Endothelial cell (in vitro differentiated cells): ENCODE results near the gene EXO1. TPM values are rescaled to one million over a fixed set of nuclear protein-coding genes. Genes with fewer than 3 reads are reported as not detected.
"Not testable (repeated sequence)": the region's sequence is repeated elsewhere in the genome, so short reads cannot be mapped to it uniquely, and the experiment has no call there.

Source experiments
- DNase-seq: peaks from one replicate; pipeline ENCODE4 v3.0.0; 2021; ENCODE audit warnings: low spot score
- H3K27ac Mint-ChIP-seq: one replicate; pipeline ENCODE4 v1.8.0; 2021; ENCODE audit warnings: mixed read lengths, inconsistent platforms; ENCODE audit not compliant: unreplicated experiment
- H3K27me3 Mint-ChIP-seq: one replicate; pipeline ENCODE4 v1.8.0; 2021; ENCODE audit warnings: mild to moderate bottlenecking, moderate library complexity, mixed read lengths, inconsistent platforms; ENCODE audit not compliant: unreplicated experiment
- H3K36me3 Mint-ChIP-seq: one replicate; pipeline ENCODE4 v1.8.0; 2021; ENCODE audit warnings: mild to moderate bottlenecking, low read depth, mixed read lengths, inconsistent platforms; ENCODE audit not compliant: unreplicated experiment
- H3K4me1 Mint-ChIP-seq: one replicate; pipeline ENCODE4 v1.8.0; 2021; ENCODE audit warnings: mild to moderate bottlenecking, mixed read lengths, inconsistent platforms; ENCODE audit not compliant: unreplicated experiment
- H3K4me3 Mint-ChIP-seq: one replicate; pipeline ENCODE4 v1.8.0; 2021; ENCODE audit warnings: mild to moderate bottlenecking, mixed read lengths, inconsistent platforms; ENCODE audit not compliant: unreplicated experiment
- H3K9me3 Mint-ChIP-seq: one replicate; pipeline ENCODE4 v1.8.0; 2021; ENCODE audit warnings: mixed read lengths, inconsistent platforms; ENCODE audit not compliant: unreplicated experiment
- total RNA-seq: library from RNA; stranded (reverse); fragmentation: NEBNext Ultra II Directional; extraction: Animal tissue kit (Norgen Biotek cat#: 25700); gene quantifications from one replicate; pipeline ENCODE4 v1.2.1, GENCODE V29; 2021; ENCODE audit not compliant: unreplicated experiment
- TF ChIP-seq, protein P1 (sequence below): fragments of 200-600 bp; sonication (generic); IDR thresholded peaks from one replicate; pipeline ENCODE4 v1.5.0; 2021; ENCODE audit warnings: antibody characterized with exemption; ENCODE audit not compliant: unreplicated experiment

Gene EXO1
- total RNA-seq, 1 donor from 2014 or later, result 6.5 TPM

DNA sequence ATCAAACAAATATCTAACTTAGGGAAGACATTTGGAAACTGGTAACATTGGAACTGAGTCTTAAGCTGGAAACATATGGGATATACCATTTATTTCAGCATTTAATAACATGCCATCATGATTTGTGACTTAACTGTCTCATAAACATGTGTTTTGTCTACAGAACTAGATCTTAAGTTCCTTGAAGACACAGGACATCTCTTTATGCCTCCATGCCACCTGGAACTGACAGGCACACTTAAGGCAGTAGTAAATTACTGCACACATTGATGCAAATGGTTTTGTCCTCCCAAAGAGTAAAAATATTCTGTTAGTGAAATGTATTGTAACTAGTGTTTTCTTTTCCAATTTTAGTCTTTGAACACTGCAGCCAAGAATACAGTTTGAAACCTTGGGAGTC, 1.6 kb upstream of the EXO1 start:
- TF ChIP-seq, protein P1, sequence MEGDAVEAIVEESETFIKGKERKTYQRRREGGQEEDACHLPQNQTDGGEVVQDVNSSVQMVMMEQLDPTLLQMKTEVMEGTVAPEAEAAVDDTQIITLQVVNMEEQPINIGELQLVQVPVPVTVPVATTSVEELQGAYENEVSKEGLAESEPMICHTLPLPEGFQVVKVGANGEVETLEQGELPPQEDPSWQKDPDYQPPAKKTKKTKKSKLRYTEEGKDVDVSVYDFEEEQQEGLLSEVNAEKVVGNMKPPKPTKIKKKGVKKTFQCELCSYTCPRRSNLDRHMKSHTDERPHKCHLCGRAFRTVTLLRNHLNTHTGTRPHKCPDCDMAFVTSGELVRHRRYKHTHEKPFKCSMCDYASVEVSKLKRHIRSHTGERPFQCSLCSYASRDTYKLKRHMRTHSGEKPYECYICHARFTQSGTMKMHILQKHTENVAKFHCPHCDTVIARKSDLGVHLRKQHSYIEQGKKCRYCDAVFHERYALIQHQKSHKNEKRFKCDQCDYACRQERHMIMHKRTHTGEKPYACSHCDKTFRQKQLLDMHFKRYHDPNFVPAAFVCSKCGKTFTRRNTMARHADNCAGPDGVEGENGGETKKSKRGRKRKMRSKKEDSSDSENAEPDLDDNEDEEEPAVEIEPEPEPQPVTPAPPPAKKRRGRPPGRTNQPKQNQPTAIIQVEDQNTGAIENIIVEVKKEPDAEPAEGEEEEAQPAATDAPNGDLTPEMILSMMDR, result no peak
- no peak overlapping the region for H3K27ac Mint-ChIP-seq

DNA sequence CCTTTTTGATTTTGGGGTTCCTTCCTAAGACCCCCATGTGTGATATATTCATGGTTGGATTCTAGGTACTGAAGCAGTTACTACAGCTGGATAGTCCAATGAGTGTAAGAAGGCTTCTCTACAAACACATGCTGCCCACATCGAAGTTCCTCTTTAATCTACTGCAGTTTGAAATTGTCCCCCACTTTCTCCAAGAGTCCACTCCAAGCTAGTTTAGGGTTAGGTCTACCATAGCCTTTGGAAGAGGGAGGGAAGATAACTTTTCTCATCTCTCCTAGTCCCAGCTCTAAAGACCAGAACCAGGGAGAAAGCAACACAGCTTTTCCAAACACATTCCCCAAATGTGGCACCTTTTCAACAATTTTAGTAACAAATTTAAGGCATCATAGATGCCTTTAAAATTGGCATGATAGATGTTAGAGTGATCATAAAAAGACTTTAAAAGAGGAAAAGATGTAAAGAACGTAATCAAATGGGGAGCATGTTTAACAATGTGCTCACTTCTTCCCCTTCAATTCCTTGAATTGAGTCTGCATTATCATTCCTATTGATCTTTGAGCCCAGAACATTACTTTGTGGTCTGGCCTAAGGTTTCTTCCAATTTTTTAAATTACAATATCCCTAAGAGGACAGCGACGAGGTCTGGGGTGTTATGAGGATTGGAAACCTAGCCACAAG, 1.0 kb upstream of the EXO1 start:
- peak overlapping the region; percentile 98 for H3K4me3 Mint-ChIP-seq
- H3K27ac Mint-ChIP-seq, result peak overlapping the region; percentile 97
- TF ChIP-seq, protein P1, result no peak

More for the DNA sequence above, 1.6 kb upstream of the EXO1 start:
- H3K4me3 Mint-ChIP-seq, result no peak overlapping the region
- DNase-seq, result no peak
- peaks cover 3% of the 10 kb centered on the region for H3K27me3 Mint-ChIP-seq
- H3K4me1 Mint-ChIP-seq, result peaks cover 8% of the 10 kb centered on the region
- H3K9me3 Mint-ChIP-seq, result no peaks in the 10 kb centered on the region
- H3K36me3 Mint-ChIP-seq, result no peaks in the 10 kb centered on the region

DNA sequence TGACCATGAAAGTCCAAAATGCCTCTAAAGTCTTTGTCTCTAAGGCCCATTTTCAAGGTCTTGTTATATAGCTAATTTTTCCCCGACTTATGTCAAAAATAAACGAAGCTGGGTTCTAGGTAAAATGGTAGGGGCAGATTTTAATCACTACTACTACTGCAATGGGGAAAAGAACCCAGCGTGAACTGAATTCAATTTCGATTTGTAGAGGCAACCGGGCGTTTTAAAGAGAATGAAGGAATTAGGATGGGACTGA, 536 bp upstream of the EXO1 start:
- Mint-ChIP-seq H3K27me3 (peaks cover 3% of the 10 kb centered on the region), H3K4me3 (peak overlapping the region; percentile 98), H3K9me3 (no peaks in the 10 kb centered on the region), H3K4me1 (peaks cover 8% of the 10 kb centered on the region), H3K36me3 (no peaks in the 10 kb centered on the region), H3K27ac (peak overlapping the region; percentile 97)
- no peak for DNase-seq
- TF ChIP-seq, protein P1, result no peak

More for the DNA sequence above, 1.0 kb upstream of the EXO1 start:
- Mint-ChIP-seq H3K36me3 (no peaks in the 10 kb centered on the region), H3K4me1 (peaks cover 8% of the 10 kb centered on the region), H3K27me3 (peaks cover 3% of the 10 kb centered on the region), H3K9me3 (no peaks in the 10 kb centered on the region)
- no peak for DNase-seq

DNA sequence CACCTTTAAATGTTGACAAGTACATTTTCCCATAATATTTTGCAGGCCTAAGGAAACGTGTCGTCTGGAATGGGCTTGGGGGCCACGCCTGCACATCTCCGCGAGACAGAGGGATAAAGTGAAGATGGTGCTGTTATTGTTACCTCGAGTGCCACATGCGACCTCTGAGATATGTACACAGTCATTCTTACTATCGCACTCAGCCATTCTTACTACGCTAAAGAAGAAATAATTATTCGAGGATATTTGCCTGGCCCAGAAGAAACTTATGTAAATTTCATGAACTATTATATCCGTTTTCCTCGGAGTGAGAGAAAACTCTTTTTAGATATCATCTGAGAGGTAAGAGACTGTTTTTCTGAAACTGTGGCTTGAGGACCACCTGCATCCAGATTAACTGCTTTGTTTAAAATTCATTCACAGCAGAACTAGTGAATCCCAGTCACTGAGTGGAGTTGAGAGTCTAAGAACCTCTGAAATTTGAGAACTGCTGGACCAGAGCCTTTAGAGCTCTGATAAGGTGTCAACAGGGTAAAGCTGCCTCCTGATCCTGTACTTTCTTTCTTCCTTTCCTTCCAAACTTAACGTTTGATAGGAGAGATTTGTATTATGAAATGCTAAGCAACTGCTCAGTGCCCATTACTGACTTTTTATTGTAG, 811 bp downstream of the EXO1 start:
- DNase-seq, result no peak
- Mint-ChIP-seq H3K36me3 (peaks cover 2% of the 10 kb centered on the region), H3K27ac (peak overlapping the region; percentile 53), H3K27me3 (peaks cover 3% of the 10 kb centered on the region), H3K4me1 (peaks cover 8% of the 10 kb centered on the region), H3K4me3 (peak overlapping the region; percentile 98), H3K9me3 (no peaks in the 10 kb centered on the region)
- TF ChIP-seq, protein P1, result no peak

DNA sequence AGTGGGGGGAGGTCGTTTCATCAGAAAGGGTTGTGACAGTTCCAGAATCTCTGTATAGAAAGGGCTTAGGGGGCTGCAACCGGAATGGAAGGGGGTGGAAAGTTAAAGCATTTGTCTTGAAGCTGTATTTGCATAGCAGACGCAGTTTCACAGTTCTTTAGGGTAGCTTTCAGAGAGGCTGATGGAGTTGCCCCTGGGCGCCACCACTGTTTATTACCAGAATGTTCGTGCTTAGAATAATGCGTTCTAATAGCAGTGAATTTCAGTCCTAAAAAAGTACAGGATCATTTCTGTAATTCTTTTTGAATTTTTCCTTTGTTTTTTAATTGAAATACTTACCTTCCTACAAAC, 1.3 kb downstream of the EXO1 start:
- H3K27me3 Mint-ChIP-seq, result peaks cover 3% of the 10 kb centered on the region
- H3K36me3 Mint-ChIP-seq, result peaks cover 5% of the 10 kb centered on the region
- H3K27ac Mint-ChIP-seq, result no peak overlapping the region
- peak overlapping the region; percentile 98 for H3K4me3 Mint-ChIP-seq
- DNase-seq, result no peak
- H3K9me3 Mint-ChIP-seq, result no peaks in the 10 kb centered on the region
- TF ChIP-seq, protein P1, result no peak
- peaks cover 8% of the 10 kb centered on the region for H3K4me1 Mint-ChIP-seq

DNA sequence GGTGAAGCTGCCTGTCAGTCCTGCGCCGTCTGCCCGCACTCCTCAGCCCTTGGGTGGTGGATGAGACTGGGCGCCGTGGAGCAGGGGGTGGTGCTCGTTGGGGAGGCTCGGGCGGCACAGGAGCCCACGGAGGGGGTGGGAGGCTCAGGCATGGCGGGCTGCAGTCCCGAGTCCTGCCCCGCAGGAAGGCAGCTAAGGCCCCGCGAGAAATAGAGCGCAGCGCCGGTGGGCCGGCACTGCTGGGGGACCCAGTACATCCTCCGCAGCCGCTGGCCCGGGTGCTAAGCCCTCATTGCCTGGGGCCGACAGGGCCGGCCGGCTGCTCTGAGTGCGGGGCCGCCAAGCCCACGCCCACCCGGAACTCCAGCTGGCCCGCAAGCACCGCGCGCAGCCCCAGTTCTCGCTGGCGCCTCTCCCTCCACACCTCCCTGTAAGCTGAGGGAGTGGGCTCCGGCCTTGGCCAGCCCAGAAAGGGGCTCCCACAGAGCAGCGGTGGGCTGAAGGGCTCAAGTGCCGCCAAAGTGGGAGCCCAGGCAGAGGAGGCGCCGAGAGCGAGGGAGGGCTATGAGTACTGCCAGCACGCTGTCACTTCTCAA, 7.6 kb downstream of the EXO1 start:
- H3K36me3 Mint-ChIP-seq, result peaks cover 10% of the 10 kb centered on the region
- not testable (repeated sequence) for H3K27ac Mint-ChIP-seq, DNase-seq, H3K27me3 Mint-ChIP-seq, H3K4me3 Mint-ChIP-seq, H3K9me3 Mint-ChIP-seq, H3K4me1 Mint-ChIP-seq
